DMS153 treated with DMSO at 0.1 percent for 48 hours (cell line): ENCODE data around the gene GP2.
"Not testable (repeated sequence)": the region's sequence is repeated elsewhere in the genome, so short reads cannot be mapped to it uniquely, and the experiment has no call there.

Experiments
- DNase-seq: peaks from one replicate; lab custom pipeline; 2025; ENCODE audit not compliant: unreplicated experiment; lab: John Stamatoyannopoulos, UW

The GP2 gene

GRCh38 chr16:20326321-20326720, 992 bp downstream of the GP2 start:
- no peak for DNase-seq

- DNase-seq = no peak
These were observed 2.3 kb downstream of the GP2 start for GRCh38 chr16:20325005-20325404.

- peak; percentile 61 for DNase-seq
These were observed 3.7 kb downstream of the GP2 start for GRCh38 chr16:20323591-20324117.

GRCh38 chr16:20322696-20323095, 4.6 kb downstream of the GP2 start:
- no peak for DNase-seq

GRCh38 chr16:20321671-20322070, 5.6 kb downstream of the GP2 start:
- DNase-seq = no peak

GRCh38 chr16:20321051-20321450, 6.3 kb downstream of the GP2 start:
- DNase-seq = not testable (repeated sequence)

- DNase-seq = no peak
These were observed 6.7 kb downstream of the GP2 start for GRCh38 chr16:20320592-20320991.

- no peak for DNase-seq
These were observed 7.1 kb downstream of the GP2 start for GRCh38 chr16:20320178-20320577.

GRCh38 chr16:20319406-20319805, 7.9 kb downstream of the GP2 start:
- DNase-seq = no peak

GRCh38 chr16:20318437-20318836, 8.9 kb downstream of the GP2 start:
- DNase-seq = no peak

GRCh38 chr16:20318006-20318405, 9.3 kb downstream of the GP2 start:
- no peak for DNase-seq

- DNase-seq = no peak
These were observed 10.2 kb downstream of the GP2 start for GRCh38 chr16:20317117-20317516.

- no peak for DNase-seq
These were observed 10.6 kb downstream of the GP2 start for GRCh38 chr16:20316715-20317114.

GRCh38 chr16:20315764-20316163, 11.5 kb downstream of the GP2 start:
- DNase-seq = no peak

- DNase-seq = no peak
These were observed 12.7 kb downstream of the GP2 start for GRCh38 chr16:20314575-20314974.

- no peak for DNase-seq
These were observed 13.6 kb downstream of the GP2 start for GRCh38 chr16:20313741-20314140.

- not testable (repeated sequence) for DNase-seq
These were observed 14.7 kb downstream of the GP2 start for GRCh38 chr16:20312536-20313095.

- DNase-seq = no peak
These were observed 15.8 kb downstream of the GP2 start for GRCh38 chr16:20311548-20311947.

- DNase-seq = no peak
These were observed 16.6 kb downstream of the GP2 start for GRCh38 chr16:20310421-20311395.

- no peak for DNase-seq
These were observed 17.5 kb downstream of the GP2 start for GRCh38 chr16:20309786-20310185.

- DNase-seq = no peak
These were observed 18.3 kb downstream of the GP2 start for GRCh38 chr16:20308801-20309590.
